Chondrocyte (in vitro differentiated cells): Measurements from ENCODE around the gene HOXA1. TPM values are rescaled to one million over a fixed set of nuclear protein-coding genes. Genes with fewer than 3 reads are reported as not detected.

Experiments used
- DNase-seq: peaks from one replicate; pipeline ENCODE4 v3.0.0; 2021; ENCODE audit warnings: mixed read lengths, low spot score
- H3K27ac Mint-ChIP-seq: one replicate; pipeline ENCODE4 v1.8.0; 2021; ENCODE audit warnings: mild to moderate bottlenecking, moderate library complexity, mixed read lengths; ENCODE audit not compliant: unreplicated experiment
- H3K27me3 Mint-ChIP-seq: 2 replicates; pipeline ENCODE4 v1.8.0; 2021; ENCODE audit warnings: low read depth, mixed read lengths
- H3K36me3 Mint-ChIP-seq: 2 replicates; pipeline ENCODE4 v1.8.0; 2021; ENCODE audit warnings: low read depth, mixed read lengths
- H3K4me1 Mint-ChIP-seq: 2 replicates; pipeline ENCODE4 v1.8.0; 2021; ENCODE audit warnings: low read depth, mild to moderate bottlenecking, mixed read lengths
- H3K4me3 Mint-ChIP-seq: one replicate; pipeline ENCODE4 v1.8.0; 2021; ENCODE audit warnings: mild to moderate bottlenecking, moderate library complexity, mixed read lengths; ENCODE audit not compliant: unreplicated experiment
- H3K9me3 Mint-ChIP-seq: 2 replicates; pipeline ENCODE4 v1.8.0; 2021; ENCODE audit warnings: low read depth, mixed read lengths
- total RNA-seq: library from RNA; stranded (reverse); gene quantifications from 3 replicates; pipeline ENCODE4 v1.2.1, GENCODE V29; 2021
- TF ChIP-seq, protein P1 (sequence below): fragments of 200-600 bp; sonication (generic); IDR thresholded peaks from 2 replicates; pipeline ENCODE4 v1.5.0; 2021; ENCODE audit warnings: antibody characterized with exemption, mild to moderate bottlenecking, moderate library complexity

The HOXA1 gene
- total RNA-seq, 1 donor from 2014 or later = 2.9 TPM

DNA sequence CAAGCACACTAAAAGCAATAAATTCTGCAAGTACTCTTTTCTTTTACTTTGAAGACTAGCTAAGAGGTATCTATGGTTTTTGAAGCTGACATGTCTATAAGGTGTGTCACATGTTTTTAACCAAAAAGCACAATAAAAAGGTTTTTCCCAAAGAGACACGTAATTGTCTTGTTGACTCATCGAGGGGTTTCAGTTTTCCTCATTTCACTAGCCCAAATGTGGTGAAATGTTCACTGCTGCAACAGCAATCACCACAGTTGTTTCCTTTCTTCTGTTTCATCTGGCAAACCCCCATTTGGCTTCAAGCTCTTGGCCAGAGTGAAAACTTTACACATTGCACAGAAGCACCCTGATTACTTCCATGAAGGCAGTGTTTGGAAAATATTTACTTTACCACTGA lies 38.6 kb upstream of the HOXA1 start:
- Mint-ChIP-seq H3K36me3 (no peaks in the 10 kb centered on the region), H3K27ac (no peak overlapping the region), H3K4me3 (no peak overlapping the region), H3K27me3 (peaks cover 82% of the 10 kb centered on the region), H3K9me3 (no peaks in the 10 kb centered on the region), H3K4me1 (no peaks in the 10 kb centered on the region)
- TF ChIP-seq, protein P1, sequence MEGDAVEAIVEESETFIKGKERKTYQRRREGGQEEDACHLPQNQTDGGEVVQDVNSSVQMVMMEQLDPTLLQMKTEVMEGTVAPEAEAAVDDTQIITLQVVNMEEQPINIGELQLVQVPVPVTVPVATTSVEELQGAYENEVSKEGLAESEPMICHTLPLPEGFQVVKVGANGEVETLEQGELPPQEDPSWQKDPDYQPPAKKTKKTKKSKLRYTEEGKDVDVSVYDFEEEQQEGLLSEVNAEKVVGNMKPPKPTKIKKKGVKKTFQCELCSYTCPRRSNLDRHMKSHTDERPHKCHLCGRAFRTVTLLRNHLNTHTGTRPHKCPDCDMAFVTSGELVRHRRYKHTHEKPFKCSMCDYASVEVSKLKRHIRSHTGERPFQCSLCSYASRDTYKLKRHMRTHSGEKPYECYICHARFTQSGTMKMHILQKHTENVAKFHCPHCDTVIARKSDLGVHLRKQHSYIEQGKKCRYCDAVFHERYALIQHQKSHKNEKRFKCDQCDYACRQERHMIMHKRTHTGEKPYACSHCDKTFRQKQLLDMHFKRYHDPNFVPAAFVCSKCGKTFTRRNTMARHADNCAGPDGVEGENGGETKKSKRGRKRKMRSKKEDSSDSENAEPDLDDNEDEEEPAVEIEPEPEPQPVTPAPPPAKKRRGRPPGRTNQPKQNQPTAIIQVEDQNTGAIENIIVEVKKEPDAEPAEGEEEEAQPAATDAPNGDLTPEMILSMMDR = no peak
- no peak for DNase-seq

DNA sequence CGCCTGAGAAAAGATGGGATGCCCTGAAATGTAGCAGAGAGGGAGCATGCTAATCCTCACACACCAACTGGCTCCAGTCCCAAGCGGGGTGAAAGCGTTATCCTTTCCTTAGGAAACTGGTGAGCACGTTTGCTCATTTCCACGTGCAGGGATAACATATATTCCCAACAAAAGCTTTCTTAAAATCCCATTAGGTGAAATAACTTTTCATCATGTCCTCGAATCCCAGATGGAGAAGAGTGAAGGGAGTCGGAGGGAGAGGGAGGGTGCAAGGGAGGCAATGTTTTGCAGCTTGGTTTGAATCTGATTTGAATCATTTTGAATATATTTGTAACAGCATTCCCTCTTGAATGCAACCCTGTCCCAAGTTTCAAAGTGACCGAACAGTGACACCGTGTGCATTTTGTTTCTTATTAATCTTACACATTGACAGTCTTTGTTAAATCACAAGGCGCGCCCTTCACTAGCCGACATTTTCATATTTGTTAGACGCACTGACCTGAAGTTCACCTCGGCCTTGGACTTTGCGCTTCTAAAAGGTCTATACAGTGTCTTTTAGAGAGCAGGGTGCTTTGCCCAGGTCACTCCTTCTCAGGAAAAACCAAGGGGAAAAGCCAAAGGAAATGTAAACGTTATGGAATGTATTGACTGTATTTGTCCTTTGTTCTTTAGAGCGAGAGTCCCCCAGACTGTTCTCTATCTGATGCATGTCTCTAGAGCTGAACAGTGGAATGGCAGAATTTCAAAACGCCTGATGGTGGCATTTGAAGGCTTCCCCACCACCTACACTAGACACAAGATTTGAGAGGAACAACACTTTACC lies 37.8 kb upstream of the HOXA1 start:
- Mint-ChIP-seq H3K36me3 (peaks cover 5% of the 10 kb centered on the region), H3K27ac (no peak overlapping the region), H3K9me3 (no peaks in the 10 kb centered on the region), H3K4me3 (no peak overlapping the region), H3K27me3 (peaks cover 85% of the 10 kb centered on the region), H3K4me1 (no peaks in the 10 kb centered on the region)
- TF ChIP-seq, protein P1 = no peak
- no peak for DNase-seq

DNA sequence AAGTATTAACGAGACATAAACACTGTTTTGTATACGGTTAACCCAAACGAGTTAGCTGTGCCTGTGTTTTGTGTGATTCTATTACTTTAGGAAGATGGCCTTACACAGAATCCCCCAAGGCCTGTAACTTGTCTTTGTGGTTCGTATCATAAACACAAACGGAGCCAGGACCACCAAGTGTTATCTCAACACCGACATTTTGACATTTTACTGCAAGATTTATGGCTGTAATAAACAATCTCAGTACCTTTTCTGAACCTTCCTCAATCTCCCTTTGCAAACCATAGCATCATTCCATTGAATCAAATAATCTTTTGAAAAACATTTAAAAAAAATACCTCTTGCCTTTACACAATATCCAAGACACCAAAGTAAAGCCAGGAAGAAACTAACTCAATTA lies 37.2 kb upstream of the HOXA1 start:
- TF ChIP-seq, protein P1 = no peak
- DNase-seq = no peak
- Mint-ChIP-seq H3K27me3 (peaks cover 85% of the 10 kb centered on the region), H3K36me3 (peaks cover 6% of the 10 kb centered on the region), H3K27ac (no peak overlapping the region), H3K4me3 (no peak overlapping the region), H3K9me3 (no peaks in the 10 kb centered on the region), H3K4me1 (no peaks in the 10 kb centered on the region)

DNA sequence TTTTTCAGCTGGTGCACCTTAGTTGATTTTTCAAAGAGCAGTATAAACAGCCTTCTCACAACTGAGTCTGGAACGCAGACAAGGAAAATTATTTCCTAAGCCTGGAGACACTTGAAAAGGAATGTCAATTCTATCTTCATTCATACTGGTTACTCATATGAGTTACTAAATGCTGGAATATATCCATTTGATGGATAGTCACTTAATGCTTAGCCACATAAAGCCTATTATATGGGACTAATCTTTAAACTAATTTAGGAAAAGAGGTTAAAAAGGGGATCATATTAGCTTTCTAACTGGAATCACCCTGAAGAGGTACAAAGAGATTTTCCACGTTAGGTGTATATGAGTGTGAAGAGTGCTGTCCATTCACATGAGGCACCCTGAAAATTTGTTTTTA lies 36.4 kb upstream of the HOXA1 start:
- Mint-ChIP-seq H3K4me3 (no peak overlapping the region), H3K27ac (no peak overlapping the region), H3K4me1 (no peaks in the 10 kb centered on the region)

GRCh38 chr7:27131390-27131819 lies 35.6 kb upstream of the HOXA1 start:
- TF ChIP-seq, protein P1 = no peak
- Mint-ChIP-seq H3K27me3 (peaks cover 85% of the 10 kb centered on the region), H3K9me3 (no peaks in the 10 kb centered on the region), H3K4me3 (peak overlapping the region; percentile 46), H3K27ac (no peak overlapping the region), H3K4me1 (no peaks in the 10 kb centered on the region), H3K36me3 (peaks cover 6% of the 10 kb centered on the region)
- DNase-seq = no peak

More for the DNA sequence above, 36.4 kb upstream of the HOXA1 start:
- no peaks in the 10 kb centered on the region for H3K9me3 Mint-ChIP-seq
- peaks cover 85% of the 10 kb centered on the region for H3K27me3 Mint-ChIP-seq
- DNase-seq = no peak
- H3K36me3 Mint-ChIP-seq = peaks cover 6% of the 10 kb centered on the region
- TF ChIP-seq, protein P1 = no peak
